Esophagus squamous epithelium (tissue), 4 donors: Measurements from ENCODE around the gene EYS.

Experiments
- POLR2A ChIP-seq, 4 donors: fragments of 450-650 bp; IDR thresholded peaks; one replicate each; pipeline ENCODE4 v1.6.1; 2017; ENCODE audit warnings: antibody characterized with exemption in 4 of 4, mild to moderate bottlenecking in 4 of 4, moderate library complexity in 3 of 4
- TF ChIP-seq, protein P1 (sequence below), 6 experiments: fragments of 450-650 bp in 4 of 6; fragments of 200-600 bp in 2 of 6; sonication (generic) in 2 of 6; IDR thresholded peaks; one replicate each; pipeline ENCODE4 v1.5.1; 2016 to 2019; ENCODE audit warnings: antibody characterized with exemption in 6 of 6, mild to moderate bottlenecking in 4 of 6, moderate library complexity in 4 of 6

DNA sequence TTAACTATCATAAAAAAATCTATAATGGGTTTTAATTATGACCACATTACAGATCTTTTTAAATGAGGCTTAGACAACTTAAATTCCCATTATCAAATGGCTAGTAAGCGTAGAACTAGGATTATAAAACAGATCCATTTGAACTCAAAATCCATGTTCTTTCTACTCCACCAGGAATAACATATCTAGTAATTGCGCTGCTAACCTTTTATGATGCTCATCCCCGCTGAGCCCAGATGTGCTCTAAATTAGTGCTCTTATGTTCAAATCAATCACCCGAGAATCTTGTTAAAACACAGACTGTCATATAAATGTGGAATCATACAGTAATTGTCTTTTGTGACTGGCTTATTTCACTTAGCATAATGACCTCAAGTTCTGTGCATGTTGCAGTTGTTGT lies 1168.3 kb downstream of the EYS start:
- TF ChIP-seq POLR2A (IDR thresholded peaks at IDR 0.05) = no peak
- TF ChIP-seq, protein P1, sequence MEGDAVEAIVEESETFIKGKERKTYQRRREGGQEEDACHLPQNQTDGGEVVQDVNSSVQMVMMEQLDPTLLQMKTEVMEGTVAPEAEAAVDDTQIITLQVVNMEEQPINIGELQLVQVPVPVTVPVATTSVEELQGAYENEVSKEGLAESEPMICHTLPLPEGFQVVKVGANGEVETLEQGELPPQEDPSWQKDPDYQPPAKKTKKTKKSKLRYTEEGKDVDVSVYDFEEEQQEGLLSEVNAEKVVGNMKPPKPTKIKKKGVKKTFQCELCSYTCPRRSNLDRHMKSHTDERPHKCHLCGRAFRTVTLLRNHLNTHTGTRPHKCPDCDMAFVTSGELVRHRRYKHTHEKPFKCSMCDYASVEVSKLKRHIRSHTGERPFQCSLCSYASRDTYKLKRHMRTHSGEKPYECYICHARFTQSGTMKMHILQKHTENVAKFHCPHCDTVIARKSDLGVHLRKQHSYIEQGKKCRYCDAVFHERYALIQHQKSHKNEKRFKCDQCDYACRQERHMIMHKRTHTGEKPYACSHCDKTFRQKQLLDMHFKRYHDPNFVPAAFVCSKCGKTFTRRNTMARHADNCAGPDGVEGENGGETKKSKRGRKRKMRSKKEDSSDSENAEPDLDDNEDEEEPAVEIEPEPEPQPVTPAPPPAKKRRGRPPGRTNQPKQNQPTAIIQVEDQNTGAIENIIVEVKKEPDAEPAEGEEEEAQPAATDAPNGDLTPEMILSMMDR (IDR thresholded peaks at IDR 0.05) = no peak
